Loucy (cell line): ENCODE measurements around the gene FOXM1.
"Not testable (repeated sequence)": the region's sequence is repeated elsewhere in the genome, so short reads cannot be mapped to it uniquely, and the experiment has no call there.

ENCODE experiments used
- EZH2phosphoT487 ChIP-seq: fragments of 200-600 bp; IDR thresholded peaks from 2 replicates; pipeline ENCODE4 v1.6.1; 2018; ENCODE audit warnings: antibody characterized with exemption, mild to moderate bottlenecking, moderate library complexity, borderline replicate concordance
- TF ChIP-seq, protein P1 (sequence below): fragments of 200-600 bp; sonication (generic); conservative IDR thresholded peaks from 2 replicates; pipeline ENCODE4 v1.5.1; 2014; ENCODE audit warnings: mild to moderate bottlenecking, antibody characterized with exemption, low read length

DNA sequence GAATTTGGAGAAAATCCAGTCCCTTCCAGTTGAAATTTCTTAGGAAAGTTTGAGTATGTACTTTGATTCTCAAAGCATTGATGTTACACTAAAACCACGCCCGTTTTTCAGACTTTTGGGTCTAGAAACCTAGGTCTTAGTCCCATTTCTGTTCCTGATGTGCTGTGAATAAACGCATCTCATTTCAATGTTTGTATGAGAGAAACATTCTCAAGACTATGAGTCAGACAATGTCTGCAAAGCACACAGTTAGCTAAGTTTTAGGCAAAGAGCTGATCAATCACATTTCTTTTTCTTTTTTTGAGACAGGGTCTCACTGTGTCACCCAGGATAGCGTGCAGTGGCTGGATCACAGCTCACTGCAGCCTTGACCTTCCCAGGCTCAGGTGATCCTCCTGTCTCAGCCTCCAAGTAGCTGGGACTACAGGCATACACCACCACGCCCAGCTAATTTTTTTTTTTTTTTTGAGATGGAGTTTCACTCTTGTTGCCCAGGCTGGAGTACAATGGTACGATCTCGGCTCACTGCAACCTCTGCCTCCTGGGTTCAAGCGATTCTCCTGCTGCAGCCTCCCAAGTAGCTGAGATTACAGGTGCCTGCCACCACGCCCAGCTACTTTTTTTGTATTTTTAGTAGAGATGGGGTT, 7.9 kb downstream of the FOXM1 start:
- TF ChIP-seq, protein P1, sequence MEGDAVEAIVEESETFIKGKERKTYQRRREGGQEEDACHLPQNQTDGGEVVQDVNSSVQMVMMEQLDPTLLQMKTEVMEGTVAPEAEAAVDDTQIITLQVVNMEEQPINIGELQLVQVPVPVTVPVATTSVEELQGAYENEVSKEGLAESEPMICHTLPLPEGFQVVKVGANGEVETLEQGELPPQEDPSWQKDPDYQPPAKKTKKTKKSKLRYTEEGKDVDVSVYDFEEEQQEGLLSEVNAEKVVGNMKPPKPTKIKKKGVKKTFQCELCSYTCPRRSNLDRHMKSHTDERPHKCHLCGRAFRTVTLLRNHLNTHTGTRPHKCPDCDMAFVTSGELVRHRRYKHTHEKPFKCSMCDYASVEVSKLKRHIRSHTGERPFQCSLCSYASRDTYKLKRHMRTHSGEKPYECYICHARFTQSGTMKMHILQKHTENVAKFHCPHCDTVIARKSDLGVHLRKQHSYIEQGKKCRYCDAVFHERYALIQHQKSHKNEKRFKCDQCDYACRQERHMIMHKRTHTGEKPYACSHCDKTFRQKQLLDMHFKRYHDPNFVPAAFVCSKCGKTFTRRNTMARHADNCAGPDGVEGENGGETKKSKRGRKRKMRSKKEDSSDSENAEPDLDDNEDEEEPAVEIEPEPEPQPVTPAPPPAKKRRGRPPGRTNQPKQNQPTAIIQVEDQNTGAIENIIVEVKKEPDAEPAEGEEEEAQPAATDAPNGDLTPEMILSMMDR, result not testable (repeated sequence)
- TF ChIP-seq EZH2phosphoT487, result not testable (repeated sequence)
